Globus pallidus (tissue), 1 donor: ENCODE measurements around the gene PRPF18.
A peak's percentile ranks its signal among the peaks of the same experiment; 100 is the strongest.
"Not testable (repeated sequence)": the region's sequence is repeated elsewhere in the genome, so short reads cannot be mapped to it uniquely, and the experiment has no call there.

ENCODE experiments used
- DNase-seq: peaks from one replicate; pipeline ENCODE4 v3.0.0-alpha.2; 2015; ENCODE audit warnings: low spot score

PRPF18 gene

GRCh38 chr10:13586676-13587355 is at the start of gene PRPF18:
TSS of gene PRPF18 (plus strand) at chr10:13586965. CDS start at chr10:13587087, 122 bp downstream.
- peak; percentile 89 for DNase-seq

GRCh38 chr10:13537985-13538384 is 48.8 kb upstream of the PRPF18 start:
- DNase-seq = not testable (repeated sequence)

- no peak for DNase-seq
These were observed 44.2 kb upstream of the PRPF18 start for GRCh38 chr10:13542533-13542932.

- DNase-seq = no peak
These were observed 36.0 kb upstream of the PRPF18 start for GRCh38 chr10:13550802-13551201.

- no peak for DNase-seq
These were observed 30.8 kb upstream of the PRPF18 start for GRCh38 chr10:13555884-13556510.

GRCh38 chr10:13559124-13559700 is 27.6 kb upstream of the PRPF18 start:
- DNase-seq = no peak

GRCh38 chr10:13560597-13560996 is 26.2 kb upstream of the PRPF18 start:
- DNase-seq = no peak

- no peak for DNase-seq
These were observed 23.0 kb upstream of the PRPF18 start for GRCh38 chr10:13563481-13564445.

- DNase-seq = no peak
These were observed 22.2 kb upstream of the PRPF18 start for GRCh38 chr10:13564576-13564975.

GRCh38 chr10:13567030-13567429 is 19.7 kb upstream of the PRPF18 start:
- DNase-seq = no peak

- no peak for DNase-seq
These were observed 15.2 kb upstream of the PRPF18 start for GRCh38 chr10:13571541-13571940.

GRCh38 chr10:13573960-13574359 is 12.8 kb upstream of the PRPF18 start:
- DNase-seq = no peak

- no peak for DNase-seq
These were observed 1.5 kb upstream of the PRPF18 start for GRCh38 chr10:13585195-13585751.

GRCh38 chr10:13585943-13586342 is 822 bp upstream of the PRPF18 start:
- no peak for DNase-seq

GRCh38 chr10:13587391-13587790 is 626 bp downstream of the PRPF18 start:
- DNase-seq = no peak

GRCh38 chr10:13589316-13589715 is 2.6 kb downstream of the PRPF18 start:
- DNase-seq = no peak

- DNase-seq = no peak
These were observed 4.1 kb downstream of the PRPF18 start for GRCh38 chr10:13590886-13591285.

GRCh38 chr10:13592306-13592705 is 5.5 kb downstream of the PRPF18 start:
- no peak for DNase-seq

GRCh38 chr10:13593535-13593934 is 6.8 kb downstream of the PRPF18 start:
- DNase-seq = no peak

- DNase-seq = no peak
These were observed 7.9 kb downstream of the PRPF18 start for GRCh38 chr10:13594641-13595040.

GRCh38 chr10:13597909-13598308 is 11.1 kb downstream of the PRPF18 start:
- DNase-seq = no peak
